ENCODE data around the gene MECR. TPM values are rescaled to one million over a fixed set of nuclear protein-coding genes. Genes with fewer than 3 reads are reported as not detected.

Gene MECR
- total and polyA plus RNA-seq, 10 of the 15 experiments (the other 5 are each of a cell fraction or from before 2014, with no cell fraction given), result 7.6 to 66.3 (median 38.7) TPM

DNA sequence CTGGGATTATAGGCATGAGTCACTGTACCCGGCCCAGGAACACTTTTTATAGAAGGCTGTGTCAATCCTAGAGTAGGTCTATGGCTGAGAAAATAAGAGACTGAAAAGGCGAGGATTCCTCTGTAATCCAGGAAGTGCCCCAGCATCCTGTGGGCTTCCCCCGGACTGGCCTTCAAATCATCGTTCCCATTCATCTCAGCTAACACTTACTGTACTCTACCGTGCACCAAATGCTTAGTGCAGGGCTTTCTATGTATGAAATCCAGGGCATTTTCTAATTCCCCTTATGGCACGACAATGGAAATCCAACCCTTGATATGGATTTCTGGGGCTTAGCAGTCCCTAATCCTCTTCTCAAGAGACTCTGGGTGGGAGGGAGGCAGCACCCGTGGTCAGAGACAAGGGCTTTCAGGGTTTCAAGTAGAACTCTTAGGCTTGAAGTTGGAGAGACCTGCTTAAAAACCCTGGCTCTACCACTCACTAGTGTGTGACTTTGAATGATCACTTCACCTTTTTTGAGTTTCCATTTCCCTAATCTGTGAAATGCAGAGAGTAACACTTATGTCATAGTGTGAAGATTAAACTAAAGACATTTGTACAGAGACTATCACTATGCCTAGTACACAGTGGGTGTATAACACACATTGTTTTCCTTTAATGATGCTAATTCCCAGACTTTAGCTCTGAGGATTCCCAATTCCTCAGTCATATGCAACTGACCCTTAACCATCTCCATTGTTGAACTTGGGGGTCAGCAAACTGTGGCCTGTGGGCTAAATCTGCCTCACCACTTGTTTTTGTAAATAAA lies 20.3 kb downstream of the MECR start (continued):
- TF ChIP-seq RELB (IDR thresholded peaks at IDR 0.05; ENCODE audit: low read depth) (peak; percentile 76), CBFB (IDR thresholded peaks at IDR 0.05; ENCODE audit: low read depth) (0 out of 2 replicates have a peak, but pooled peaks have one; percentile 13), IKZF1 (conservative IDR thresholded peaks at IDR 0.05) (peak; percentile 70), RELA (IDR thresholded peaks at IDR 0.05; ENCODE audit: borderline replicate concordance, partially characterized antibody) (peak; percentile 30), SIN3A (IDR thresholded peaks at IDR 0.05; ENCODE audit: low read depth, low read length) (no peak), BMI1 (IDR thresholded peaks at IDR 0.05; ENCODE audit: borderline replicate concordance) (0 out of 2 replicates have a peak, but pooled peaks have one; percentile 49), PKNOX1 (IDR thresholded peaks at IDR 0.05) (peak; percentile 91), TCF7 (IDR thresholded peaks at IDR 0.05; ENCODE audit: borderline replicate concordance) (no peak), SKIL (IDR thresholded peaks at IDR 0.05; ENCODE audit: low read depth, poor library complexity, severe bottlenecking) (peak; percentile 68), RBBP5 (conservative IDR thresholded peaks at IDR 0.05) (no peak), CBX5 (IDR thresholded peaks at IDR 0.05; ENCODE audit: low read depth) (no peak), DPF2 (IDR thresholded peaks at IDR 0.05) (peak; percentile 88), EED (IDR thresholded peaks at IDR 0.05; ENCODE audit: low read depth) (peak; percentile 71), WRNIP1 (IDR thresholded peaks at IDR 0.05; ENCODE audit: borderline replicate concordance, low read depth, low read length) (no peak), MTA2 (IDR thresholded peaks at IDR 0.05; ENCODE audit: low read depth) (peak; percentile 84)
- TF ChIP-seq, protein P1, sequence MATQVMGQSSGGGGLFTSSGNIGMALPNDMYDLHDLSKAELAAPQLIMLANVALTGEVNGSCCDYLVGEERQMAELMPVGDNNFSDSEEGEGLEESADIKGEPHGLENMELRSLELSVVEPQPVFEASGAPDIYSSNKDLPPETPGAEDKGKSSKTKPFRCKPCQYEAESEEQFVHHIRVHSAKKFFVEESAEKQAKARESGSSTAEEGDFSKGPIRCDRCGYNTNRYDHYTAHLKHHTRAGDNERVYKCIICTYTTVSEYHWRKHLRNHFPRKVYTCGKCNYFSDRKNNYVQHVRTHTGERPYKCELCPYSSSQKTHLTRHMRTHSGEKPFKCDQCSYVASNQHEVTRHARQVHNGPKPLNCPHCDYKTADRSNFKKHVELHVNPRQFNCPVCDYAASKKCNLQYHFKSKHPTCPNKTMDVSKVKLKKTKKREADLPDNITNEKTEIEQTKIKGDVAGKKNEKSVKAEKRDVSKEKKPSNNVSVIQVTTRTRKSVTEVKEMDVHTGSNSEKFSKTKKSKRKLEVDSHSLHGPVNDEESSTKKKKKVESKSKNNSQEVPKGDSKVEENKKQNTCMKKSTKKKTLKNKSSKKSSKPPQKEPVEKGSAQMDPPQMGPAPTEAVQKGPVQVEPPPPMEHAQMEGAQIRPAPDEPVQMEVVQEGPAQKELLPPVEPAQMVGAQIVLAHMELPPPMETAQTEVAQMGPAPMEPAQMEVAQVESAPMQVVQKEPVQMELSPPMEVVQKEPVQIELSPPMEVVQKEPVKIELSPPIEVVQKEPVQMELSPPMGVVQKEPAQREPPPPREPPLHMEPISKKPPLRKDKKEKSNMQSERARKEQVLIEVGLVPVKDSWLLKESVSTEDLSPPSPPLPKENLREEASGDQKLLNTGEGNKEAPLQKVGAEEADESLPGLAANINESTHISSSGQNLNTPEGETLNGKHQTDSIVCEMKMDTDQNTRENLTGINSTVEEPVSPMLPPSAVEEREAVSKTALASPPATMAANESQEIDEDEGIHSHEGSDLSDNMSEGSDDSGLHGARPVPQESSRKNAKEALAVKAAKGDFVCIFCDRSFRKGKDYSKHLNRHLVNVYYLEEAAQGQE (IDR thresholded peaks at IDR 0.05; ENCODE audit: low read depth, low read length), result no peak
- TF ChIP-seq, protein P2, sequence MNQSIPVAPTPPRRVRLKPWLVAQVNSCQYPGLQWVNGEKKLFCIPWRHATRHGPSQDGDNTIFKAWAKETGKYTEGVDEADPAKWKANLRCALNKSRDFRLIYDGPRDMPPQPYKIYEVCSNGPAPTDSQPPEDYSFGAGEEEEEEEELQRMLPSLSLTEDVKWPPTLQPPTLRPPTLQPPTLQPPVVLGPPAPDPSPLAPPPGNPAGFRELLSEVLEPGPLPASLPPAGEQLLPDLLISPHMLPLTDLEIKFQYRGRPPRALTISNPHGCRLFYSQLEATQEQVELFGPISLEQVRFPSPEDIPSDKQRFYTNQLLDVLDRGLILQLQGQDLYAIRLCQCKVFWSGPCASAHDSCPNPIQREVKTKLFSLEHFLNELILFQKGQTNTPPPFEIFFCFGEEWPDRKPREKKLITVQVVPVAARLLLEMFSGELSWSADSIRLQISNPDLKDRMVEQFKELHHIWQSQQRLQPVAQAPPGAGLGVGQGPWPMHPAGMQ (IDR thresholded peaks at IDR 0.05; ENCODE audit: borderline replicate concordance), result no peak
- TF ChIP-seq, protein P3, sequence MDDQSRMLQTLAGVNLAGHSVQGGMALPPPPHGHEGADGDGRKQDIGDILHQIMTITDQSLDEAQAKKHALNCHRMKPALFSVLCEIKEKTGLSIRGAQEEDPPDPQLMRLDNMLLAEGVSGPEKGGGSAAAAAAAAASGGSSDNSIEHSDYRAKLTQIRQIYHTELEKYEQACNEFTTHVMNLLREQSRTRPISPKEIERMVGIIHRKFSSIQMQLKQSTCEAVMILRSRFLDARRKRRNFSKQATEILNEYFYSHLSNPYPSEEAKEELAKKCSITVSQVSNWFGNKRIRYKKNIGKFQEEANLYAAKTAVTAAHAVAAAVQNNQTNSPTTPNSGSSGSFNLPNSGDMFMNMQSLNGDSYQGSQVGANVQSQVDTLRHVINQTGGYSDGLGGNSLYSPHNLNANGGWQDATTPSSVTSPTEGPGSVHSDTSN (IDR thresholded peaks at IDR 0.05; ENCODE audit: insufficient replicate concordance, low read depth, low read length), result peak; percentile 74
